Kidney capillary endothelial cell (primary cell): ENCODE results near the gene TMEM53.

ENCODE experiments used
- DNase-seq: peaks from one replicate; pipeline ENCODE4 v3.0.0-alpha.2; 2018; ENCODE audit warnings: low spot score

TMEM53 gene

DNA sequence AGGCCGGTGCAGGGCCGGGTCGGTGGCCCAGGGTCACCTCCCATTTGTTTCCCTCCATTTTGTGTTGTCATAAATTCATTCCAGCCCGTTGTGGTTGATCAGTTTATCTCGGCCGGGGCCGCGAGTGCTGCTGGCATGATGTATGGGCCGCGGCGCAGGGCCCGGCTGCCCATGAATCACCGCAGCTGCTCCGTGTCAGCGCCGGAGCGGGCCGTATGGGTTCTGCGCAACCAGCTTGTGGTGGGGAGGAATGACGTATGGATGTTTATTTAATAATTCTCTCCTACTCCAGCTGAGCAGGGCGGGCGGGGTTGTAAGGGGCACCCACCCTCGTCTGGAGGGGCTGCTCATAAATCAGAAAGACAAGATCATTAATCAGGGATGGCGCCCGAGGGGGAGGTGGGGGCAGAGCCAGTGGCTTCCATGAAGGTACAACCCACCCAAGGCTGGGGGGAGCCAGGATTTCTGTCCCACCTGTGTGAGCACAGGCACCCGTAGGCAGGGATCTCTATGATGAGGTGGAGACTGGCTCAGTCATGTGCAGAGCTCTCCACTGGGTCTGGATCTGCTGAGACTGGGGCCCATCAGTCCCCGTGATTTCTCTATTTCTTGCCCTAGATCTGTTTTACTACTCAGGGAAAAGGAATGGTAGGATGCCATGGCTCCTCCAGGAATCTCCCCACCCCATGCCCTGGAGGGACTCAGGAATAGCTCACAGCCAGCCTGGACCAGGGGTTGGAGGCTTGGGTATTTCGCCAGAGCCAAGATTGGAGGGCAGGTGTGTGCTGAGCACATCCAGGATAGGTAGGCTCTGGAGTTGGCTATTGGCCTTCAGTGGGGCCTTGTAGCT is 27.8 kb downstream of the TMEM53 start:
- no peak for DNase-seq

DNA sequence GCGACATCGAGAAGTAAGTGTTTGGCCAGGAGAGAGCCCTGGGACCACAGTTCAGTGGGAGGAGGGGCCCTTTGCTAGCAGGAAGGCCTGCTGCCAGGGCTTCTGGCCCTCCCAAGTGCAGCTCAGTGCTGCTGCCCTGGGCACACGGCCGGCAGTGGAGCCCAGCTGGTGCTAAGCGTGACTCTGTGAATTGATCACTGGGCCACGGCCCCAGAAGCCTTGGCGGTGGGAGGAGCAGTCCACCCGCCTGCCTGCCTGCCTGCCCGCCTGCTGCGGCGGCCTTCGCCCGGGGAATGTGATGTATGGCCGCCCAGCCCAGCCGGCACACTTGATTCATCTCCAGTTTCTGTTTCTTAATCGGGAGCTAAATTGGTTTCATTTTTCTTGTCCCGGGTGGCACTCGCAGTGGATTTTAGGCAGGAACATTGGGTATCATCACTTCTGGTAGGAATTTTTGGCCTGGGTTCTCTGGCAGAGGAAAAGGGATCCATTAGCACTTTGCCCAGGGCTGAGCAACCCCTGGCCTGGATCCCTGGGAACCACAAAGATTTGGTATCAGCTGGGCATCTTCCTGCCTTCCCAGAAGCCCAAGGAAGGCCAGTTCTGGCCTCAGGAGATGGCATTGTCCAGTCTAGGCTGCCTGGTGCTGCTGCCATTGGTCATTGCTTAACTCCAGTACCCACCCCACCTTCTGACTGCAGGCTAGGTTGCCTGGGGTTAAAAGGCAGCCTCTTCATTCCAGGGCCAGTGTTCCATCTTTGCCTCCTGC is 28.6 kb downstream of the TMEM53 start:
- DNase-seq: no peak

DNA sequence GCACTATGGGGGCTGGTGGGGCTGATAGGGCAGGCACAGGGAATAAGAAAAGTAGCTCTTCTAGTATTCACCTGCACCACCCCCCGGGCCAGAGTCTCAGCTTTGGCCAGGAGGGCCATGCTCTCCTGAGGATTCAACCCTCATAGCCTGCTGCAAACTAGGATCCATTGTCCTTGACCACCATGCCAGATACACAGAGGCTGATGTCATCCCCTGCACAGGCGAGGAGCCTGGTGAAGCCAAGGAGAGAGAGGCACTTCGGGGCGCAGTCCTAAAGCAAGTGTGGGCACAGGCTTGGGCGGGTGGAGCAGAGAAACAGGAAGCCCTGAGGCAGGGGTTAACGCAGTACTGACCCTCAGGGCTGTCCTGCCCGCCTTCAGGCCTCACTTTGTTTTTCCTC is 29.5 kb downstream of the TMEM53 start:
- no peak for DNase-seq

DNA sequence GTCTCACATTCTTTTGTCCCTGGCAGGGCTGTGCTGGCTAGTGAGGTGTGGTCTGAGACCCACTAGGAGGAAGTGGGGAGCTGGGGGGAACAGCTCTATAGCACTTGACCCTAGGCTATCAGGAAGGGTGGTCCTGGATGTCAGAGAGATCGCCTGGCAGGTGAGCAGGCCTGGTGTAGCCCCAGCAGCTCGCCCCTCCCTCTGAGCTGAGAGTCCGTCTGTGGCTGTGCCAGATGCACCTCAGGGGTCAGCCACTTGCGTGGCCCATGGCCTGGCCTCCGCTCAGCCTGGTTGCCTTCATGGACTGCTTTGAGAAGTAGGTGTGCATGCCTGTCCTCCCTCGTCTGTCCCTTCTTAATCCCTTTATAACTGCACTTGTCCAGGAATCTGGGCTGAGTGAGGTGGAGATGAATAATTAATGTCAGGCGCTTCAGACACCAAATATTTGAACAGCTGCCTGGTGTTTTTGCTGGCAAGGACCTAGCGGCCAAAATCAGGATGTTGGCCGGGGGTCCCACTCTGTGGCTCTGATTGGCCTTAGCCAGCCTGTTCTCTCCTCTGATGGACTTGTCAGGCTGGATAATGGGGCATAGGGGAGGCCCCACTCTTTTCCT is 30.5 kb downstream of the TMEM53 start:
- DNase-seq: no peak

DNA sequence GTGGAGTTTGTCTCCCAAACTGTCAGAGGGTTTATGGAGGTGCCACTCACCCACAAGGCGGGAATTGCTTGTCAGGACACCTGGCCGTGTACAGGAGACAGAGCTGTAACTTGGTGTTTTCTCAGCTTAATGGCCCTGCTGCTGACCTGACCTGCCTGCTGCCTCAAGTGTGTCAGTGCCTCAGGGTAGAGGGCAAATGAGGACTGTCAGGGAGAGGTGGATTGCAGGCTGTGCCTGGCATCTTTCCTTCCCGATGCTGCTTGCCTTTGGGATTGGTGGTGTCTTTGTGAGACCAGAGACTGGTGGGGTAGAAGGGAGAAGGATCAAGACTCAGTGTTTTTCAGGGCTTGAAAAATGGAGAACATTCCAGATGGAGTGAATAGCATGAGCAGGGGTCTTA is 31.4 kb downstream of the TMEM53 start:
- DNase-seq: no peak

DNA sequence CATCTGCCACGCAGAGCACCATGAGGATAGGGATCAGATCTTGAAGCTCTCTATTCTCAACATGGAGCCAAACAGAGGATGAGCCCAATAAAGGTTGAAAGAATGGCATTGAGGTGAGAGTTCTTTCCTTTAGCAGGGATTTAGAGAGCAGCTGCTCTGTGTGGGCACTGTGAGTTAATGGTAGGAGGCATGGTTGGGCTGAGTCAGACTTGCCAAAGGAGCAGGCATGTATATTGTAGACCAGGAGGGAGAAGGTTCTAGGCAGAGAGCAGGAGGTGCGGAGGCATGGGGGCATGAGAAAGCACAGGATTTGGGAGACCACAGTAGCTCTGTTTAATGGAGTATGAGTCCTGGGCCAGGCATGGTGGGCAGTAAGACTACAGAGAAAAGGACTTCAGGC is 32.0 kb downstream of the TMEM53 start:
- DNase-seq: no peak

DNA sequence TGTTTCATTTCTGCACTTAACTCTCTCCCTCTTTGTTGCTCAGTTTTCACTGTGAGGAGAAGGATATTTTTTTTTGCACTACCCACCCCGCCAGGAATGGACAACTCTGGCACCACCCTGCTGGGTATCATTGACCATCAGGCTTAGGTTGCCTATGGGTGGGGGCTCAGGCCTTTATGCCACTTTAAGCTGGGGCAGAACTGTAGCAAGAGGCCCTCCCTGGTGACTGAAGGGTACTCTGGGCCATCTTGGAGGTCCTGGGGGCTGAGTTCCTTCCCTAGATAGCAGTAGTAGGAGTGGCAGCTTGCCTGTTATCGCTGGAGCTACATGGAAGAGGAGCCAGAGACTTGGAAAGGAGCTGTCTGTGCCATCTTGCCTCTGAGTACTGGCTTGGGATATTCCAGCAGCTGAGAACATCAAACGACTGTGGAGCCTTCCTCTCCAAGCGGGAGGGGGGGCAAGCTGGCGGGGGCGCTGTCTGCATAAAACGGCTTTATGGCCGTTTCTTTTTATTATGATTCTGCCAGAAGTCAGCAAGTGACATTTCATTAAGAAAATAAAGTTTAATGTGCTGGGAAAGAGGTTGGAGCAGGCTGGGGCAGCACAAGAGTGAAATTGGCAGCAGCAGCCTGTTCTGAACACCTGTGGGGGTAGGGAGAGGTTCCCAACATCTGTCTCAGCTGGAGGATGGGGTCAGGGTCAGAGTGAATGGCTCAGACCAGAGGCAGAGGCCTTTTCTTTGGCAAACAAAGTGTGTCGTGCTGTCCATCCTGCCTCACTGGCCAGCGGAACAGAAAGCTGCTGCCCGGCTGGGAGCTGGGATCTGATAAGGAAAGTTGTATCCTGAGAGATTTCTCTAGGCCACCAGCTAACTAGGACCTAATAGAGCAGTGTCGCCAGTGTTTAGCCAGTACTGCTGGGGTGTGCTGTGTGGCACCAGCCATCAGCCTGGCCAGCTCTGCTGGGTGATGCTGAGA is 32.9 kb downstream of the TMEM53 start:
- no peak for DNase-seq

DNA sequence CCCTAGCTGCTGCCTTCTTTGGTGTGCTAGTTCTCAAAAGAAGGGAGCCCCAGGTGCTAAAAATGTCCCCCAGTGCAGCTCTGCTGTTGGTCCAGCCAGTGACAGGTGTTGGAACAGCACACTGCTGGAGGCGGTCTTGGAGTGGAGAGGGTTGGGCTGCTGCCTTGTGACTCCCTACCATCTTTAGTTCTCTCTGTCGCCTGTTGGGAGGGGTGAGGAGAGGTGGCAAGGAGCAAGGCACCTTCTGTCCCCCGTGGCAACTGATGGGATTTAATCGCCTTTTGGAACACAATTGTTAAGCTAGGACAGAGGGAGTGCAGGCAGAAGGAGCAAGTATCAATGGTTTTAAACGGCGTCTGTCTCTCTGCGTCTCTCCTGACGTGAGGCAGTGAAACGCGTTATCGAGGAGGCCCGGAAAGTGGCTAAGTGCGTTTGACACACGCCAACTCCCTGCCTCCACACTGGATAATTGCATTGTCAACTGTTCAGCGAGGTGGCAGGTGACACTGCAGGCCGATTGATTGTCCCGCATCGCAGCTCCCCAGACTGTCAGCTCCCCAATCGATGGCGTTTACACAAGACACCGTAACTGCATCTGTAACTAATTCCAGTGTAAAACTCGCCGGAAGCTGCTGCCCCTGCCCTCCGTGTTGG is 34.0 kb downstream of the TMEM53 start:
- DNase-seq: no peak

DNA sequence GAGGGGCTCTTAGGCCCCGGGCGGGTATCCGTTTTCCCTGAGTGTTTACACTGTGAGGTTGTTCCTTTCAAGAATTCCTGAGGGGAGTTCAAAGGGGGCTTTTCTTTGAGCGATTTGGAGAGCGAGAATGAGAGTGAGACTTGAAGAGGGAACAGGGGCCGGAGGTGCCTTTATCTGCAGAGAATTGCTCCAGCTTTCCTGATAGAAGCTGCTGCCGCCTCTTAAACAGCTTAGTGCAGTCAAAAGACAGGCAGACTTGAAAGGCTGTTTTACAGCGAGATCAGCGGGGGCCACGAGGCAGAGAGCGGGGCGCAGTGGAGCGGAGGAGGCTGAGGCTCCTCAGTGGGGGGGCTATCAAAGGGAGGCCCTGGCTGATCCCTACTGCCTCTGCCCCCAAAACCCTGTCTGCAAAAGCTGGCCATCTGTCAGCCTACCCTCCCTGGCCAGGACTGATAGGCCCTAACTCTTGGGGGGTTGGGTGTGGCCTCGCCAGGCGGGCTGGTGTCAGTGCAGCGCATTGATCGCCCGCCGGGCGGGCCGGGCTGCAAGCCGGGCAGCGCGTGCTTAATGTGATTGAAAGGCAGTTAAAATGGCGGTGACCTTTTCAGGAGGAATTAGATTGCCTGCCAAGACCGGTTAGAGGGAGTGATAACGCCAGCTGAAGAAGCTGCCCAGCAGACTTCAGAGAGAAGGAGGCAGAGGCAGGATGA is 36.4 kb downstream of the TMEM53 start:
- DNase-seq: no peak

DNA sequence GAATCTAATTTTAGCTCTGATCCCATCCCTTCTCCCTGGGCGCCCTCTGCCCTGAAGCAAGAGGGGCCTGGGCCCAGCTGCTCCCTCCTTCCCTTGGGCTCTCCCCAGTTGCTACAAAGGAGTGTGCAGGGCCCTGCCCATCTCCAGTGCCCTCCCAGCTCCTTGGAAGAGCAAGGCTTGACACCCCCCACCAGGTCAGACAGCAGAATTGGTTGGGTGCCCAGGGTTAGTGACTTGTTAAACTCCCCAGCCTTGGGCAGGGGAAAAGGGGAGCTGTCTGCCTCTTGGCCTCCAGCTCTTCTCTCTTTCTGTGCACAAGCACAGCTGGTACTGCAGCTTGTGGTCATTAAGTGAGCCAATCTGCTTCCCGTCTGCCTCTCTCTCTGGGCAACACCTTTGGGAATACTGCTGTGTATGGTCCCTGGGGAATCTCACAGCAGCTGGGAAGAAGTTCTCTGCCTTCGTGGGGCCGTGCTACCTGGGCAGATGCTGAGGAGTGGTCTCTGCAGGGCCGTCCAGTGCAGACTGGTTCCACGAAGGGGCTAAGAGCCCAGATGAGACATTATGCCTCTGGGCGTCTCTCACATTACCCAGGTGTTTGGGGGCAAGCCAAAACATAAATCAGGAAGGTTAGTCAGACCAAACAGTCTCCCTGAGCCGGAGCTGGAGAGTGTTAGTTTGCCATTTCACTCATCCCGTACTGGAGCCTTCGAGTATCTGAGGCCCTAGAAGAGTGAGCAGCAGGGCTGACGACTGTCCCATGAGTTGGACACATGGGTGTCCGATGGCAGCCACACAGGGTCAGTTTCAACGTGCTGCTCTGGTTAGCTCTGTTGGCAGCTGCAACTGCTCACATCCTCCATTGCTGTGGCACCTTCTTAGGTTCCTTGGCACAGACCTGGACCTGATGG is 37.3 kb downstream of the TMEM53 start:
- no peak for DNase-seq

DNA sequence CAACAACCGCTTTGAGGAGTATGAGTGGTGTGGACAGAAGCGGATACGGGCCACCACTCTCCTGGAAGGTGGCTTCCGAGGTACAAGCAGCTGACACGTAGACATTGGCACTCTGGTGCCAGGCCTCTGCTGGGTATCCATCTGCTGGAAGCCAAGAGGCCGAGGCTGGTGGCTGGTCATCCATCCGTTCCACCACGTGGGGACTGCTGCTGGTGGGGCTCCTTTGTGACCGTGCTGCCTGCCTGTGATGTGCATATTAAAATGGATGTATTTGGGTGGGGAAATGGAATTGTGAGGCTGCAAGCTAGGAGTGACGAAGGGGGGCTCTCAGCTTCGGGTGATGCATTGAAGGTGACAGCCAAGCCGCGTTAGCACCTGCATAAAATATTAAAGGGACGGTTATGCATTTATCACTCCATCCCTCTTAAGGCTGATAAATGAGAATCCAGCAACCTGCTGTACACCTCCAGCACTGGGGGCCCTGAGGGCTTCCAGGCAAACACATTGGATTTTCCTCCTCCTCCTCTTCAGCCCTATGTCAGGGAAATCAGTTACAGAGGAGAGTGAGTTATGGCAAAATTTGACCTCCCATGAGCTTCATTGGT is 38.1 kb downstream of the TMEM53 start:
- DNase-seq: no peak

DNA sequence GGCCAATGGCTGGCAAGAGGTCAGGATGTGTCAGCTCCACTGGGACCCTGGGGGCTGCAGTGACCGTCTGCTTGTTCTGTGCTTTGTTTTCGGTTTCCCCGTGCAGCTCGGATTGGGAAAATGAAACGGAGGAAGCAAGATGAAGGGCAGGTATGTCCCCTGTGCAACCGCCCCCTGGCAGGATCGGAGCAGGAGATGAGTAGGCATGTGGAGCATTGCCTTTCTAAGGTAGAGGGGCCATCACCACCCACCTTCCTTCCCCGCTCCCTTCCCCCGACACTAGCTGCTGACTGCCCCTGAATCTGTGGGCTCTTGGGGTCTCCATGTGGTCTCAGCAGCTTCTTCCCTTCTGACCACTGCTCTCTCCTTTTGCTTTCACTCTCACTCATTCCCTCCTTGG is 38.8 kb downstream of the TMEM53 start:
- no peak for DNase-seq

DNA sequence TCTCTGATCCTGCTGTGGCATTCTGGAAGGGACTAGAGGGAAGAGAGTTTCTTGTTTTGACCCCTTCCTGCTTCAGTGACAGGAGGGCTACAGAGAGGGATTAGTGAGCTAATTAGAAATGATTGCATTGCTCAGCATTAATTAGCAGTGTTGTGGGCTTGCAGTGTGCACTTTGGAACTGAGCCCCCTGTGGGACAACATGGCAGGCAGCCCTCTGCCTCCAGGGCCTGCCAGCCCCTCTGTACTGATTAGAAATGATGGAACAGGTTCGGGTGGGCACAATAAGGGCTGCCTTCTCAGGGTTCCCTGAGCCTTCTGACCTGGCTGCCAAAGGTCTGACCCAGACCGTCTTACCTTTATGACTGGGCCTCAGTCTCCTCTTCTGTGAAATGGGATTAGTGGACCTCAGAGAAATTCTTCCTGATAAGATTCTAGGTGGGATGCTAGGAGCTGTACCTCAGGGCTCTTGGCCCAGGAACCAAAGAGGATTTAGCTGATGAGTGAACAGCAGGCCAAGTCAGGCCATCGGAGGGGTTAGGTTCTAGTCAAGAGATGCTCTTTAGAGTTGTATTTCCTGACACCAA is 39.6 kb downstream of the TMEM53 start:
- no peak for DNase-seq

DNA sequence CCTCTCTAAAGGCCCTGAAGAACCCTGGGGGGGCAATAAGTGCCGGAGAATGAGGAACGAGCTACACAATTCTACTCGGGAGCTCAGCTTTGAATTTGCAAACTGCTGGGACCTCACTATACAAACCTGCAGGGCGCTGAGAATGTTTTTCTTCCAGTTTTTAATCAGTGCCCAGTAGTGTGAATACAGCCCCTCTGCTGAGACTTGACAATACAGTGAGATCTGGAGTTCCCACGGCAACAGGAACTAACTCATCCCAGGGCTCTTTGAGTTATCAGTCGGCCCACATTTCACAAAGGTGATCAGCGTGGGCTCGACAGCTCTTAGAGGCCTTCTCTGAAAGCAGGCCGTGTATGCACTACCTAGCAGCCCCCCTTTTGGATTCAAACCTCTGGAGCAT is 41.7 kb downstream of the TMEM53 start:
- DNase-seq: peak; percentile 21

DNA sequence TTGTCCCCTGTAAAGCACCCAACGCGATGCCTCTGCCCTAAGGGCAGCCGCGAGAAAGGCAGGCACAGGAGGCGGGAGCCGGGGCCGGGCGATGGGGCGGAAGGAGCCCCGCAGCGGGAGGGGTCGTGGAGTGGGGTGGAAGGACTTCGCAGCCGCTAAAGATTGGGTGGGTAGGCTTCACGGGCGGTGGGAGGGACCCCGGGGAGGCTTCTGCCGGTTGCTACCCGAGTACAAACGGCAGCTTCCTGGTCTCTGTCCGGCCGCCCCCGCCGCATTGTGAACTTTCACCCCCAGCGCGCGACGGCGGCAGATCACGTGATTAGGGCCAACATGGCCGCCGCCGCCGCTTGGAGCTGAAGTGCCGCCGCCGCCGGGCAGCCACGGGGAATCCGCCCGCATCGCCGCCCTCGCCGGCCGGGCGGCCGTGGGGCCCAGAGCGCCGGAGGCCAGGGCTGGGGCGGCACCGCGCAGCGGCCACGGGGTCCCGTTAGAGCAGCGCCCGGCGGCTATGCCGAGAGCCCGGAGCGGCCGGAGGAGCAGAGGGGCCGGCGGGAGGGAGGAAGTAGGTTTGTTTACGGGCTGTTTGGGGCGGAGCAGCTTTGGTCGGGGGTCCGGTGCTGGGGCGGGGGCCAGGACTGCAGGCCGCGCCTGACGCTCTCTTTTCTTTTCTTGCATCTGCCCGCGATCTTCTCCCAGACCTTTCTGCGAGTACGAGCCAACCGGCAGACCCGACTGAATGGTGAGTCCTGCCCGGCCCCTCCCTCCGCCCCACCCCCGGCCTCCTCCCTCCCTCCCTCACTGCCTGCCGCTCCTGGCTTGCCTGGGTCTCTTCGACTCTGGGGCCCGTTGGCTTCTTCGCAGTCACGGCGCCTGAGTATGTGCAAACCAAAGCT is 42.4 kb downstream of the TMEM53 start:
- DNase-seq: peak; percentile 62

DNA sequence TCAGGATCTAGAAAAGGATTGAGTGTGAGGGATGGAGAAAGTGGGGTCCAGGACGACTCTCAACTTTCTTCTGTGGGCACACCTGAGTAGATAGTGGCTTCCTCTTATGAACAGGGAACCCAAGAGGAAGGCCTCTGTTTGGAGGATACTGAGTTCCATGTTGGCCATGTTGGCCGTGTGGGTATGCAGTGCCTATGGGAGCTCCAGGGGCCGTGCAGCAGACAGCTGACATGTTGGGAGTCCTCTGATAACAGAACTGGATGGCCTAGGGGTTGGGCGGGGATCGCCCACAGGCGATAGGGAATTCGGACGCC is 43.0 kb downstream of the TMEM53 start:
- no peak for DNase-seq

DNA sequence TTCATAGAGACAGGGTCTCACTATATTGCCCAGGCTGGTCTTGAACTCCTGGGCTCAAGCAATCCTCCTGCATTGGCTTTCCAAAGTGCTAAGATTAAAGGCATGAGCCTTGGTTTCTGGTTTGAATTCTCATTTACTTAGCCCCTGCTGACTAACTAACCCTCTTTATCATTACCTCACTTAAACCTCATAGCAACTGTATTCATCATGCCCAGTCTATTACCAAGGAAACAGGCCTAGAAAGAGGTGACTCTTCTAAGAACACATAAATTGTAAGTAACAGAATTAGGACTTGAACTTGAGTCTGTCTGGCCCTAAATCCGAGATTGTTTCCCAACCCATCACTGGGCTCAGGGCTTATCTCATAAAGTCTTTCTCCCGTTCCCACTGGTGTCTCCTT is 44.2 kb downstream of the TMEM53 start:
- DNase-seq: no peak
